ENCODE results near the gene PER1. TPM values are rescaled to one million over a fixed set of nuclear protein-coding genes. Genes with fewer than 3 reads are reported as not detected.

Gene PER1
- total and polyA plus RNA-seq, 2 of the 13 experiments (the other 11 are each of a cell fraction or from before 2014, with no cell fraction given): 2.6 to 3.6 TPM

DNA sequence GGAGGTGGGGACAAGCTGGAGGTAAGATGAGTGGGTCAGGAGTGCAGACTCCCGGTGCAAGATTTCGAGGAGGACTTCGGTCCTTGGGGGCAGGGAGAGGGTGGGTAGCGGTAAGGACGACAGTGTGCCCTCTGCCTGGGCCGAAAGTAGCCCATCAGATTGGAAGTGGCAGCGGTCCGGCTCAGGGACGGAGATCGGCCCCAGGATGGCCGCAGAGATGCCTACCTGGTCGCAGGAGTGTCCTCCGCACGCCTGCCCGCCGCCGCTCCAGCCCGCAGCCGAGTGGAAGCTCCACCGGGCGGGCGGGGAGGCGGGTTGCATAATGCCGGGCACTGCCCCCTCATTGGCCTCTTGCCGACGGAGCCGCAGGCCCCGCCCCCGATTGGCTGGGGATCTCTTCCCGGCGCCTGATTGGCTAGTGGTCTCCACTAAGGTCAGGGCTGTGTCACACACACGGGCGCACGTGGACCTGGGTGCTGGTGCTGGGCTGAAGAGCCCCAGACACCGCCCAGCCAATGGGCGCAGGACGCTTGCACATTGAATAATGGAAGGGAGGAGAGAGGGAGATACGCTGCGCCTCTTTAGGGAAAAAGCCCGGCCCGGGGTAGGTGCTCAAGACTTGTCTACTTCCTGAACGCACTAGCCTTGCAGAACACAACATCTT lies at the start of gene PER1 (continued):
- TF ChIP-seq, protein P1, sequence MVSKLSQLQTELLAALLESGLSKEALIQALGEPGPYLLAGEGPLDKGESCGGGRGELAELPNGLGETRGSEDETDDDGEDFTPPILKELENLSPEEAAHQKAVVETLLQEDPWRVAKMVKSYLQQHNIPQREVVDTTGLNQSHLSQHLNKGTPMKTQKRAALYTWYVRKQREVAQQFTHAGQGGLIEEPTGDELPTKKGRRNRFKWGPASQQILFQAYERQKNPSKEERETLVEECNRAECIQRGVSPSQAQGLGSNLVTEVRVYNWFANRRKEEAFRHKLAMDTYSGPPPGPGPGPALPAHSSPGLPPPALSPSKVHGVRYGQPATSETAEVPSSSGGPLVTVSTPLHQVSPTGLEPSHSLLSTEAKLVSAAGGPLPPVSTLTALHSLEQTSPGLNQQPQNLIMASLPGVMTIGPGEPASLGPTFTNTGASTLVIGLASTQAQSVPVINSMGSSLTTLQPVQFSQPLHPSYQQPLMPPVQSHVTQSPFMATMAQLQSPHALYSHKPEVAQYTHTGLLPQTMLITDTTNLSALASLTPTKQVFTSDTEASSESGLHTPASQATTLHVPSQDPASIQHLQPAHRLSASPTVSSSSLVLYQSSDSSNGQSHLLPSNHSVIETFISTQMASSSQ (IDR thresholded peaks at IDR 0.05; ENCODE audit: low read depth): no peak
- TF ChIP-seq, protein P1 (CRISPR knock-in tag; IDR thresholded peaks at IDR 0.05; ENCODE audit: borderline replicate concordance): peak; percentile 36; the same call in 1 of the 2 replicates
- TF ChIP-seq, protein P2, sequence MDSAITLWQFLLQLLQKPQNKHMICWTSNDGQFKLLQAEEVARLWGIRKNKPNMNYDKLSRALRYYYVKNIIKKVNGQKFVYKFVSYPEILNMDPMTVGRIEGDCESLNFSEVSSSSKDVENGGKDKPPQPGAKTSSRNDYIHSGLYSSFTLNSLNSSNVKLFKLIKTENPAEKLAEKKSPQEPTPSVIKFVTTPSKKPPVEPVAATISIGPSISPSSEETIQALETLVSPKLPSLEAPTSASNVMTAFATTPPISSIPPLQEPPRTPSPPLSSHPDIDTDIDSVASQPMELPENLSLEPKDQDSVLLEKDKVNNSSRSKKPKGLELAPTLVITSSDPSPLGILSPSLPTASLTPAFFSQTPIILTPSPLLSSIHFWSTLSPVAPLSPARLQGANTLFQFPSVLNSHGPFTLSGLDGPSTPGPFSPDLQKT (CRISPR knock-in tag; IDR thresholded peaks at IDR 0.05; ENCODE audit: borderline replicate concordance): no peak
- TF ChIP-seq, protein P3, sequence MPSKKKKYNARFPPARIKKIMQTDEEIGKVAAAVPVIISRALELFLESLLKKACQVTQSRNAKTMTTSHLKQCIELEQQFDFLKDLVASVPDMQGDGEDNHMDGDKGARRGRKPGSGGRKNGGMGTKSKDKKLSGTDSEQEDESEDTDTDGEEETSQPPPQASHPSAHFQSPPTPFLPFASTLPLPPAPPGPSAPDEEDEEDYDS (CRISPR knock-in tag; IDR thresholded peaks at IDR 0.05): peak; percentile 57; the same call in 1 of the 2 replicates
- TF ChIP-seq CREB1 (IDR thresholded peaks at IDR 0.05): 0 out of 2 replicates have a peak, but pooled peaks have one; percentile 16
- TF ChIP-seq CREB1 (CRISPR knock-in tag; IDR thresholded peaks at IDR 0.05): peak; percentile 38; the same call in 1 of the 2 replicates
- no peak for TF ChIP-seq TRIM24 (CRISPR knock-in tag; IDR thresholded peaks at IDR 0.05)
- 0 out of 2 replicates have a peak, but pooled peaks have one; percentile 29 for TF ChIP-seq GATAD1 (CRISPR knock-in tag; IDR thresholded peaks at IDR 0.05)
- no peak for TF ChIP-seq KLF11 (CRISPR knock-in tag; IDR thresholded peaks at IDR 0.05)
- TF ChIP-seq, protein P4, sequence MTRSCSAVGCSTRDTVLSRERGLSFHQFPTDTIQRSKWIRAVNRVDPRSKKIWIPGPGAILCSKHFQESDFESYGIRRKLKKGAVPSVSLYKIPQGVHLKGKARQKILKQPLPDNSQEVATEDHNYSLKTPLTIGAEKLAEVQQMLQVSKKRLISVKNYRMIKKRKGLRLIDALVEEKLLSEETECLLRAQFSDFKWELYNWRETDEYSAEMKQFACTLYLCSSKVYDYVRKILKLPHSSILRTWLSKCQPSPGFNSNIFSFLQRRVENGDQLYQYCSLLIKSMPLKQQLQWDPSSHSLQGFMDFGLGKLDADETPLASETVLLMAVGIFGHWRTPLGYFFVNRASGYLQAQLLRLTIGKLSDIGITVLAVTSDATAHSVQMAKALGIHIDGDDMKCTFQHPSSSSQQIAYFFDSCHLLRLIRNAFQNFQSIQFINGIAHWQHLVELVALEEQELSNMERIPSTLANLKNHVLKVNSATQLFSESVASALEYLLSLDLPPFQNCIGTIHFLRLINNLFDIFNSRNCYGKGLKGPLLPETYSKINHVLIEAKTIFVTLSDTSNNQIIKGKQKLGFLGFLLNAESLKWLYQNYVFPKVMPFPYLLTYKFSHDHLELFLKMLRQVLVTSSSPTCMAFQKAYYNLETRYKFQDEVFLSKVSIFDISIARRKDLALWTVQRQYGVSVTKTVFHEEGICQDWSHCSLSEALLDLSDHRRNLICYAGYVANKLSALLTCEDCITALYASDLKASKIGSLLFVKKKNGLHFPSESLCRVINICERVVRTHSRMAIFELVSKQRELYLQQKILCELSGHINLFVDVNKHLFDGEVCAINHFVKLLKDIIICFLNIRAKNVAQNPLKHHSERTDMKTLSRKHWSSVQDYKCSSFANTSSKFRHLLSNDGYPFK (CRISPR knock-in tag; IDR thresholded peaks at IDR 0.05; ENCODE audit: borderline replicate concordance): no peak
- peak; percentile 61 for TF ChIP-seq KAT8 (CRISPR knock-in tag; IDR thresholded peaks at IDR 0.05)
- TF ChIP-seq, protein P5, sequence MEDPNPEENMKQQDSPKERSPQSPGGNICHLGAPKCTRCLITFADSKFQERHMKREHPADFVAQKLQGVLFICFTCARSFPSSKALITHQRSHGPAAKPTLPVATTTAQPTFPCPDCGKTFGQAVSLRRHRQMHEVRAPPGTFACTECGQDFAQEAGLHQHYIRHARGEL (CRISPR knock-in tag; IDR thresholded peaks at IDR 0.05): no peak
- no peak for TF ChIP-seq SMYD3 (CRISPR knock-in tag; IDR thresholded peaks at IDR 0.05)
- no peak for TF ChIP-seq NR1H2 (CRISPR knock-in tag; IDR thresholded peaks at IDR 0.05; ENCODE audit: borderline replicate concordance, low read depth)
- TF ChIP-seq LCORL (IDR thresholded peaks at IDR 0.05): no peak
- no peak for TF ChIP-seq LCORL (CRISPR knock-in tag; IDR thresholded peaks at IDR 0.05)
- TF ChIP-seq ZMAT3 (CRISPR knock-in tag; conservative IDR thresholded peaks at IDR 0.05): no peak
- TF ChIP-seq, protein P6, sequence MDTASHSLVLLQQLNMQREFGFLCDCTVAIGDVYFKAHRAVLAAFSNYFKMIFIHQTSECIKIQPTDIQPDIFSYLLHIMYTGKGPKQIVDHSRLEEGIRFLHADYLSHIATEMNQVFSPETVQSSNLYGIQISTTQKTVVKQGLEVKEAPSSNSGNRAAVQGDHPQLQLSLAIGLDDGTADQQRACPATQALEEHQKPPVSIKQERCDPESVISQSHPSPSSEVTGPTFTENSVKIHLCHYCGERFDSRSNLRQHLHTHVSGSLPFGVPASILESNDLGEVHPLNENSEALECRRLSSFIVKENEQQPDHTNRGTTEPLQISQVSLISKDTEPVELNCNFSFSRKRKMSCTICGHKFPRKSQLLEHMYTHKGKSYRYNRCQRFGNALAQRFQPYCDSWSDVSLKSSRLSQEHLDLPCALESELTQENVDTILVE (CRISPR knock-in tag; IDR thresholded peaks at IDR 0.05): no peak

Measured in HepG2 (cell line).